H9 (cell line): ENCODE data around the gene SPTA1. TPM values are rescaled to one million over a fixed set of nuclear protein-coding genes. Genes with fewer than 3 reads are reported as not detected.

Source experiments
- DNase-seq: peaks from one replicate; pipeline ENCODE4 v3.0.0-alpha.2; 2017
- H2AFZ ChIP-seq: one replicate; pipeline ENCODE4 v1.6.1; 2013; ENCODE audit warnings: mild to moderate bottlenecking, low read length, control low read depth, moderate library complexity
- H2AK5ac ChIP-seq: 2 replicates; pipeline ENCODE4 v1.6.1; 2013; ENCODE audit warnings: low read length, control low read depth, mixed read lengths; ENCODE audit not compliant: insufficient read length
- H2BK120ac ChIP-seq: one replicate; pipeline ENCODE4 v1.6.1; 2013; ENCODE audit warnings: low read depth, mild to moderate bottlenecking, low read length, control low read depth, inconsistent platforms; ENCODE audit not compliant: poor library complexity, severe bottlenecking
- H2BK12ac ChIP-seq: 2 replicates; pipeline ENCODE4 v1.6.1; 2013; ENCODE audit warnings: low read length, control low read depth, mixed read lengths, low read depth; ENCODE audit not compliant: insufficient read length
- H2BK15ac ChIP-seq: 2 replicates; pipeline ENCODE4 v1.6.1; 2013; ENCODE audit warnings: low read depth, low read length, control low read depth
- H2BK20ac ChIP-seq: one replicate; pipeline ENCODE4 v1.6.1; 2013; ENCODE audit warnings: low read depth, mild to moderate bottlenecking, low read length, control low read depth, inconsistent platforms; ENCODE audit not compliant: poor library complexity, severe bottlenecking
- H2BK5ac ChIP-seq: 2 replicates; pipeline ENCODE4 v1.6.1; 2013; ENCODE audit warnings: low read length, control low read depth, mixed read lengths; ENCODE audit not compliant: insufficient read length
- H3K14ac ChIP-seq: 2 replicates; pipeline ENCODE4 v1.6.1; 2013; ENCODE audit warnings: low read length, control low read depth; ENCODE audit not compliant: insufficient read depth
- H3K18ac ChIP-seq: 2 replicates; pipeline ENCODE4 v1.6.1; 2013; ENCODE audit warnings: low read depth, mild to moderate bottlenecking, mixed read lengths, low read length, control low read depth; ENCODE audit not compliant: insufficient read length
- H3K23ac ChIP-seq: 2 replicates; pipeline ENCODE4 v1.6.1; 2013; ENCODE audit warnings: low read length, control low read depth, mixed read lengths, low read depth; ENCODE audit not compliant: insufficient read length
- H3K23me2 ChIP-seq: 2 replicates; pipeline ENCODE4 v1.6.1; 2013; ENCODE audit warnings: low read depth, mild to moderate bottlenecking, mixed read lengths, low read length, control low read depth; ENCODE audit not compliant: insufficient read length, poor library complexity, severe bottlenecking
- H3K27ac ChIP-seq: 2 replicates; pipeline ENCODE4 v1.5.1; 2013; ENCODE audit warnings: low read length, control low read depth, mixed read lengths, low read depth; ENCODE audit not compliant: insufficient read length
- H3K27me3 ChIP-seq: 2 replicates; pipeline ENCODE4 v1.6.1; 2013; ENCODE audit warnings: low read length, control low read depth, inconsistent platforms; ENCODE audit not compliant: insufficient read depth
- H3K4ac ChIP-seq: 2 replicates; pipeline ENCODE4 v1.6.1; 2013; ENCODE audit warnings: low read depth, mild to moderate bottlenecking, control low read depth, inconsistent platforms, low read length, moderate library complexity
- H3K4me1 ChIP-seq: 2 replicates; pipeline ENCODE4 v1.6.1; 2013; ENCODE audit warnings: low read length, control low read depth, inconsistent platforms; ENCODE audit not compliant: insufficient read depth
- H3K4me2 ChIP-seq: 2 replicates; pipeline ENCODE4 v1.6.1; 2013; ENCODE audit warnings: low read length, control low read depth, mixed read lengths; ENCODE audit not compliant: insufficient read length, insufficient read depth
- H3K56ac ChIP-seq: 2 replicates; pipeline ENCODE4 v1.6.1; 2013; ENCODE audit warnings: low read depth, mild to moderate bottlenecking, mixed read lengths, low read length, control low read depth; ENCODE audit not compliant: insufficient read length
- H3K79me1 ChIP-seq: 2 replicates; pipeline ENCODE4 v1.6.1; 2013; ENCODE audit warnings: low read depth, mild to moderate bottlenecking, moderate library complexity, low read length, control low read depth, inconsistent platforms; ENCODE audit not compliant: insufficient read depth, poor library complexity, severe bottlenecking
- H3K79me2 ChIP-seq: 2 replicates; pipeline ENCODE4 v1.6.1; 2013; ENCODE audit warnings: low read length, control low read depth, inconsistent platforms; ENCODE audit not compliant: insufficient read depth
- H3K9ac ChIP-seq: 2 replicates; pipeline ENCODE4 v1.6.1; 2013; ENCODE audit warnings: low read length, control low read depth, mixed read lengths; ENCODE audit not compliant: insufficient read length; ENCODE audit errors: extremely low read depth
- H3K9me3 ChIP-seq: one replicate; pipeline ENCODE4 v1.6.1; 2013; ENCODE audit warnings: low read depth, low read length, inconsistent platforms; ENCODE audit not compliant: control insufficient read depth
- H3T11ph ChIP-seq: one replicate; pipeline ENCODE4 v1.6.1; 2013; ENCODE audit warnings: mild to moderate bottlenecking, low read length, control low read depth, inconsistent platforms
- H4K20me1 ChIP-seq: one replicate; pipeline ENCODE4 v1.6.1; 2013; ENCODE audit not compliant: control insufficient read depth, insufficient read length, insufficient read depth
- H4K5ac ChIP-seq: 2 replicates; pipeline ENCODE4 v1.6.1; 2013; ENCODE audit warnings: low read depth, mild to moderate bottlenecking, mixed read lengths, low read length, control low read depth; ENCODE audit not compliant: insufficient read length
- H4K8ac ChIP-seq: replicated peaks from 2 replicates; pipeline ENCODE4 v1.6.1; 2013; ENCODE audit warnings: low read length, control low read depth, mixed read lengths, low read depth; ENCODE audit not compliant: insufficient read length
- H4K91ac ChIP-seq: 2 replicates; pipeline ENCODE4 v1.6.1; 2013; ENCODE audit warnings: low read depth, mild to moderate bottlenecking, moderate library complexity, mixed read lengths, low read length, control low read depth; ENCODE audit not compliant: insufficient read length
- H3K27ac Mint-ChIP-seq, 3 experiments: 2 replicates in 2 of 3; 3 replicates in 1 of 3; pipeline ENCODE4 v1.8.0; 2020 to 2021; ENCODE audit warnings: mixed read lengths in 3 of 3, mild to moderate bottlenecking in 1 of 3, moderate library complexity in 1 of 3
- H3K27me3 Mint-ChIP-seq: 2 replicates; pipeline ENCODE4 v1.8.0; 2021; ENCODE audit warnings: low read depth, mild to moderate bottlenecking, moderate library complexity, mixed read lengths
- H3K36me3 Mint-ChIP-seq, 3 experiments: 2 replicates in 2 of 3; 3 replicates in 1 of 3; pipeline ENCODE4 v1.8.0; 2020 to 2021; ENCODE audit warnings: low read depth in 3 of 3, mixed read lengths in 3 of 3; ENCODE audit not compliant: insufficient read depth in 1 of 3
- H3K4me1 Mint-ChIP-seq, 2 experiments: 2 replicates each; pipeline ENCODE4 v1.8.0; 2020; ENCODE audit warnings: mixed read lengths in 2 of 2
- H3K4me3 Mint-ChIP-seq, 2 experiments: 2 replicates in 1 of 2; 3 replicates in 1 of 2; pipeline ENCODE4 v1.8.0; 2020 to 2021; ENCODE audit warnings: mild to moderate bottlenecking in 2 of 2, mixed read lengths in 2 of 2, moderate library complexity in 1 of 2
- H3K9me3 Mint-ChIP-seq, 2 experiments: 2 replicates in 1 of 2; 3 replicates in 1 of 2; pipeline ENCODE4 v1.8.0; 2020; ENCODE audit warnings: mild to moderate bottlenecking in 2 of 2, mixed read lengths in 2 of 2, moderate library complexity in 1 of 2
- WGBS: extraction: QIAGEN DNeasy Blood & Tissue Kit; methylation state at CpG from one replicate; pipeline ENCODE4 v1.1.7; 2013; ENCODE audit warnings: missing lambda C conversion rate, low lambda C conversion rate, mixed read lengths; ENCODE audit not compliant: insufficient read length; ENCODE audit errors: extremely low coverage; 5-methylcytosine and 5-hydroxymethylcytosine counted together
- total RNA-seq: library from RNA; stranded (reverse); gene quantifications from 2 replicates; pipeline ENCODE4 v1.2.1, GENCODE V29; 2021
- TF ChIP-seq, protein P1 (sequence below): fragments of 200-600 bp; sonication (generic); conservative IDR thresholded peaks from 3 replicates; pipeline ENCODE4 v1.8.0; 2021; ENCODE audit warnings: antibody characterized with exemption, mild to moderate bottlenecking

The SPTA1 gene
- total RNA-seq, 1 experiment from 2014 or later = not detected

GRCh38 chr1:158577561-158577960, 109.0 kb downstream of the SPTA1 start:
- no peak overlapping the region for H4K8ac ChIP-seq

More at GRCh38 chr1:158577561-158577960, 109.0 kb downstream of the SPTA1 start:
- Histone ChIP-seq H3K23ac (no peak overlapping the region), H3K14ac (no peak overlapping the region), H3K27ac (no peak overlapping the region), H2AFZ (no peak overlapping the region), H2BK5ac (no peak overlapping the region), H3K4me1 (no peaks in the 10 kb centered on the region), H3K23me2 (no peaks in the 10 kb centered on the region), H2BK20ac (no peak overlapping the region), H4K5ac (no peak overlapping the region), H2AK5ac (no peak overlapping the region), H3K27me3 (no peaks in the 10 kb centered on the region), H2BK15ac (no peak overlapping the region), H3K9me3 (no peaks in the 10 kb centered on the region), H2BK12ac (no peak overlapping the region), H4K20me1 (no peaks in the 10 kb centered on the region), H3K4me2 (no peak overlapping the region), H3K9ac (no peak overlapping the region), H2BK120ac (no peak overlapping the region), H3K79me1 (no peaks in the 10 kb centered on the region), H3K79me2 (no peaks in the 10 kb centered on the region), H3K56ac (no peak overlapping the region), H3T11ph (no peak overlapping the region), H3K18ac (no peak overlapping the region), H3K4ac (no peak overlapping the region), H4K91ac (no peak overlapping the region)
- no CpG with 5 or more reads among the region's 3 CpGs for WGBS
- TF ChIP-seq, protein P1, sequence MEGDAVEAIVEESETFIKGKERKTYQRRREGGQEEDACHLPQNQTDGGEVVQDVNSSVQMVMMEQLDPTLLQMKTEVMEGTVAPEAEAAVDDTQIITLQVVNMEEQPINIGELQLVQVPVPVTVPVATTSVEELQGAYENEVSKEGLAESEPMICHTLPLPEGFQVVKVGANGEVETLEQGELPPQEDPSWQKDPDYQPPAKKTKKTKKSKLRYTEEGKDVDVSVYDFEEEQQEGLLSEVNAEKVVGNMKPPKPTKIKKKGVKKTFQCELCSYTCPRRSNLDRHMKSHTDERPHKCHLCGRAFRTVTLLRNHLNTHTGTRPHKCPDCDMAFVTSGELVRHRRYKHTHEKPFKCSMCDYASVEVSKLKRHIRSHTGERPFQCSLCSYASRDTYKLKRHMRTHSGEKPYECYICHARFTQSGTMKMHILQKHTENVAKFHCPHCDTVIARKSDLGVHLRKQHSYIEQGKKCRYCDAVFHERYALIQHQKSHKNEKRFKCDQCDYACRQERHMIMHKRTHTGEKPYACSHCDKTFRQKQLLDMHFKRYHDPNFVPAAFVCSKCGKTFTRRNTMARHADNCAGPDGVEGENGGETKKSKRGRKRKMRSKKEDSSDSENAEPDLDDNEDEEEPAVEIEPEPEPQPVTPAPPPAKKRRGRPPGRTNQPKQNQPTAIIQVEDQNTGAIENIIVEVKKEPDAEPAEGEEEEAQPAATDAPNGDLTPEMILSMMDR = no peak
- Mint-ChIP-seq H3K27me3 (no peaks in the 10 kb centered on the region; the same call in 1 of the 2 replicates), H3K36me3 (no peaks in the 10 kb centered on the region), H3K4me1 (no peaks in the 10 kb centered on the region), H3K27ac (no peak overlapping the region), H3K4me3 (no peak overlapping the region), H3K9me3 (no peaks in the 10 kb centered on the region)
- DNase-seq = no peak
